PC-9 (cell line): ENCODE data around the gene DUSP22. TPM values are rescaled to one million over a fixed set of nuclear protein-coding genes. Genes with fewer than 3 reads are reported as not detected.

ENCODE experiments used
- BruUV-seq: library from RNA; stranded (reverse); fragments of 400-500 nt; replicated peaks from 2 replicates; lab custom pipeline; 2021; lab: Mats Ljungman, UMichigan
- CTCF ChIA-PET: fragments of 300-600 bp; sonication (Branson Sonifier 250); formaldehyde crosslinking; loops from one replicate; lab custom pipeline; 2022; ENCODE audit warnings: antibody characterized with exemption; lab: Charles Lee
- POLR2A ChIA-PET: fragments of 300-600 bp; sonication (Branson Sonifier 250); formaldehyde crosslinking; loops from one replicate; lab custom pipeline; 2022; ENCODE audit warnings: antibody characterized with exemption; ENCODE audit not compliant: unreplicated experiment; lab: Charles Lee
- DNase-seq, 2 experiments: peaks; one replicate each; pipeline versions ENCODE4 v3.0.0 to v3.0.0-alpha.2; 2015 to 2022; ENCODE audit warnings: mixed read lengths in 1 of 2
- H2AFZ ChIP-seq: fragments of 200-600 bp; sonication (generic); 2 replicates; pipeline ENCODE4 v1.8.1; 2017; ENCODE audit warnings: antibody characterized with exemption
- H3F3A ChIP-seq: fragments of 200-600 bp; sonication (generic); 2 replicates; pipeline ENCODE4 v1.8.1; 2017; ENCODE audit warnings: antibody characterized with exemption, mild to moderate bottlenecking, low read depth; ENCODE audit not compliant: insufficient read depth
- H3K27ac ChIP-seq: fragments of 200-600 bp; sonication (generic); 2 replicates; pipeline ENCODE4 v1.6.1; 2016; ENCODE audit warnings: mixed run types
- H3K27me3 ChIP-seq: fragments of 200-600 bp; sonication (generic); 2 replicates; pipeline ENCODE4 v1.6.1; 2016; ENCODE audit warnings: low read depth, mixed run types; ENCODE audit not compliant: insufficient read depth
- H3K36me3 ChIP-seq: fragments of 200-600 bp; sonication (generic); 2 replicates; pipeline ENCODE4 v1.6.1; 2016; ENCODE audit warnings: low read depth, mixed run types
- H3K4me1 ChIP-seq: fragments of 200-600 bp; sonication (generic); replicated peaks from 2 replicates; pipeline ENCODE4 v1.6.1; 2016; ENCODE audit warnings: mixed run types; ENCODE audit not compliant: insufficient read depth
- H3K4me2 ChIP-seq: fragments of 200-600 bp; sonication (generic); 2 replicates; pipeline ENCODE4 v1.6.1; 2017; ENCODE audit warnings: mixed run types
- H3K4me3 ChIP-seq: fragments of 200-600 bp; sonication (generic); 2 replicates; pipeline ENCODE4 v1.6.1; 2016; ENCODE audit warnings: mixed run types
- H3K79me2 ChIP-seq: fragments of 200-600 bp; sonication (generic); 2 replicates; pipeline ENCODE4 v1.6.1; 2017; ENCODE audit warnings: low read depth, mixed run types
- H3K9me2 ChIP-seq: fragments of 200-600 bp; sonication (generic); 2 replicates; pipeline ENCODE4 v1.8.1; 2017; ENCODE audit warnings: mild to moderate bottlenecking; ENCODE audit not compliant: insufficient read depth
- H3K9me3 ChIP-seq: fragments of 200-600 bp; sonication (generic); 2 replicates; pipeline ENCODE4 v1.8.1; 2016; ENCODE audit warnings: low read depth; ENCODE audit not compliant: insufficient read depth
- H4K20me1 ChIP-seq: fragments of 200-600 bp; sonication (generic); 2 replicates; pipeline ENCODE4 v1.8.1; 2017; ENCODE audit not compliant: insufficient read depth
- CTCF ChIP-seq: fragments of 200-600 bp; sonication (generic); conservative IDR thresholded peaks from 2 replicates; pipeline ENCODE4 v1.6.1; 2017; ENCODE audit warnings: mixed run types, antibody characterized with exemption, mild to moderate bottlenecking, moderate library complexity
- EZH2 ChIP-seq: fragments of 200-600 bp; sonication (generic); IDR thresholded peaks from 2 replicates; pipeline ENCODE4 v1.8.0; 2017; ENCODE audit warnings: antibody characterized with exemption, low read depth
- intact Hi-C: fragments of 100-400 bp; cut with micrococcal nuclease; formaldehyde crosslinking; loops from one replicate; pipeline ENCODE4 v1.10.0; 2022; ENCODE audit not compliant: unreplicated experiment
- total RNA-seq: library from RNA; stranded (reverse); gene quantifications from 2 replicates; pipeline ENCODE4 v1.2.3, GENCODE V29; 2021

The DUSP22 gene
- total RNA-seq, 1 experiment from 2014 or later, result 25.5 TPM

GRCh38 chr6:309947-310346 lies 17.7 kb downstream of the DUSP22 start:
- H3K27me3 ChIP-seq, result peaks cover 85% of the 10 kb centered on the region
- intact Hi-C loops, result no loop called here
- TF ChIP-seq EZH2, result no peak
- no peak for TF ChIP-seq CTCF

GRCh38 chr6:310671-311070 lies 18.4 kb downstream of the DUSP22 start:
- H3K9me3 ChIP-seq, result no peaks in the 10 kb centered on the region
- H3K27ac ChIP-seq, result no peak overlapping the region
- no TSS peak for BruUV-seq

More at GRCh38 chr6:309947-310346, 17.7 kb downstream of the DUSP22 start:
- ChIA-PET POLR2A (no interaction called here), CTCF (no interaction called here)
- Histone ChIP-seq H3K36me3 (no peaks in the 10 kb centered on the region), H3K9me3 (no peaks in the 10 kb centered on the region), H3K9me2 (no peaks in the 10 kb centered on the region), H3K79me2 (no peaks in the 10 kb centered on the region), H3K4me1 (no peaks in the 10 kb centered on the region), H3F3A (no peaks in the 10 kb centered on the region), H2AFZ (no peak overlapping the region), H3K4me2 (no peak overlapping the region), H4K20me1 (no peaks in the 10 kb centered on the region), H3K27ac (no peak overlapping the region), H3K4me3 (no peak overlapping the region)
- no TSS peak for BruUV-seq
- no peak for DNase-seq

GRCh38 chr6:311679-312220 lies 19.5 kb downstream of the DUSP22 start:
- no peaks in the 10 kb centered on the region for H3K36me3 ChIP-seq
- no peak for DNase-seq
- intact Hi-C loops, result no loop called here
- TF ChIP-seq EZH2, result no peak
- TF ChIP-seq CTCF, result no peak
- H2AFZ ChIP-seq, result no peak overlapping the region
- no peak overlapping the region for H3K27ac ChIP-seq
- H3K4me2 ChIP-seq, result no peak overlapping the region
- H3F3A ChIP-seq, result no peaks in the 10 kb centered on the region
- peaks cover 85% of the 10 kb centered on the region for H3K27me3 ChIP-seq
- H3K9me2 ChIP-seq, result no peaks in the 10 kb centered on the region
- CTCF ChIA-PET, result interaction anchor here (0.7 kb wide), 1 partner anchor 35 kb away, joined by 3 read pairs; no protein-coding TSS in a partner anchor
- no peaks in the 10 kb centered on the region for H3K9me3 ChIP-seq
- BruUV-seq, result no TSS peak
- no peak overlapping the region for H3K4me3 ChIP-seq
- no peaks in the 10 kb centered on the region for H4K20me1 ChIP-seq
- POLR2A ChIA-PET, result no interaction called here
- H3K4me1 ChIP-seq, result no peaks in the 10 kb centered on the region
- no peaks in the 10 kb centered on the region for H3K79me2 ChIP-seq

More at GRCh38 chr6:310671-311070, 18.4 kb downstream of the DUSP22 start:
- Histone ChIP-seq H3K4me2 (no peak overlapping the region), H3K27me3 (peaks cover 85% of the 10 kb centered on the region), H3F3A (no peaks in the 10 kb centered on the region), H4K20me1 (no peaks in the 10 kb centered on the region), H3K4me3 (no peak overlapping the region), H3K36me3 (no peaks in the 10 kb centered on the region), H2AFZ (no peak overlapping the region), H3K4me1 (no peaks in the 10 kb centered on the region), H3K9me2 (no peaks in the 10 kb centered on the region), H3K79me2 (no peaks in the 10 kb centered on the region)
- intact Hi-C loops, result no loop called here
- TF ChIP-seq EZH2 (no peak), CTCF (no peak)
- CTCF ChIA-PET, result no interaction called here
- POLR2A ChIA-PET, result no interaction called here
- no peak for DNase-seq
